H9 (cell line): ENCODE measurements around the gene CLMN. TPM values are rescaled to one million over a fixed set of nuclear protein-coding genes. Genes with fewer than 3 reads are reported as not detected.

Experiments
- DNase-seq: peaks from one replicate; pipeline ENCODE4 v3.0.0-alpha.2; 2017
- H2AFZ ChIP-seq: one replicate; pipeline ENCODE4 v1.6.1; 2013; ENCODE audit warnings: mild to moderate bottlenecking, low read length, control low read depth, moderate library complexity
- H2AK5ac ChIP-seq: 2 replicates; pipeline ENCODE4 v1.6.1; 2013; ENCODE audit warnings: low read length, control low read depth, mixed read lengths; ENCODE audit not compliant: insufficient read length
- H2BK120ac ChIP-seq: one replicate; pipeline ENCODE4 v1.6.1; 2013; ENCODE audit warnings: low read depth, mild to moderate bottlenecking, low read length, control low read depth, inconsistent platforms; ENCODE audit not compliant: poor library complexity, severe bottlenecking
- H2BK12ac ChIP-seq: 2 replicates; pipeline ENCODE4 v1.6.1; 2013; ENCODE audit warnings: low read length, control low read depth, mixed read lengths, low read depth; ENCODE audit not compliant: insufficient read length
- H2BK15ac ChIP-seq: 2 replicates; pipeline ENCODE4 v1.6.1; 2013; ENCODE audit warnings: low read depth, low read length, control low read depth
- H2BK20ac ChIP-seq: one replicate; pipeline ENCODE4 v1.6.1; 2013; ENCODE audit warnings: low read depth, mild to moderate bottlenecking, low read length, control low read depth, inconsistent platforms; ENCODE audit not compliant: poor library complexity, severe bottlenecking
- H2BK5ac ChIP-seq: 2 replicates; pipeline ENCODE4 v1.6.1; 2013; ENCODE audit warnings: low read length, control low read depth, mixed read lengths; ENCODE audit not compliant: insufficient read length
- H3K14ac ChIP-seq: 2 replicates; pipeline ENCODE4 v1.6.1; 2013; ENCODE audit warnings: low read length, control low read depth; ENCODE audit not compliant: insufficient read depth
- H3K18ac ChIP-seq: 2 replicates; pipeline ENCODE4 v1.6.1; 2013; ENCODE audit warnings: low read depth, mild to moderate bottlenecking, mixed read lengths, low read length, control low read depth; ENCODE audit not compliant: insufficient read length
- H3K23ac ChIP-seq: 2 replicates; pipeline ENCODE4 v1.6.1; 2013; ENCODE audit warnings: low read length, control low read depth, mixed read lengths, low read depth; ENCODE audit not compliant: insufficient read length
- H3K23me2 ChIP-seq: 2 replicates; pipeline ENCODE4 v1.6.1; 2013; ENCODE audit warnings: low read depth, mild to moderate bottlenecking, mixed read lengths, low read length, control low read depth; ENCODE audit not compliant: insufficient read length, poor library complexity, severe bottlenecking
- H3K27ac ChIP-seq: 2 replicates; pipeline ENCODE4 v1.5.1; 2013; ENCODE audit warnings: low read length, control low read depth, mixed read lengths, low read depth; ENCODE audit not compliant: insufficient read length
- H3K27me3 ChIP-seq: 2 replicates; pipeline ENCODE4 v1.6.1; 2013; ENCODE audit warnings: low read length, control low read depth, inconsistent platforms; ENCODE audit not compliant: insufficient read depth
- H3K4ac ChIP-seq: 2 replicates; pipeline ENCODE4 v1.6.1; 2013; ENCODE audit warnings: low read depth, mild to moderate bottlenecking, control low read depth, inconsistent platforms, low read length, moderate library complexity
- H3K4me1 ChIP-seq: 2 replicates; pipeline ENCODE4 v1.6.1; 2013; ENCODE audit warnings: low read length, control low read depth, inconsistent platforms; ENCODE audit not compliant: insufficient read depth
- H3K4me2 ChIP-seq: 2 replicates; pipeline ENCODE4 v1.6.1; 2013; ENCODE audit warnings: low read length, control low read depth, mixed read lengths; ENCODE audit not compliant: insufficient read length, insufficient read depth
- H3K56ac ChIP-seq: 2 replicates; pipeline ENCODE4 v1.6.1; 2013; ENCODE audit warnings: low read depth, mild to moderate bottlenecking, mixed read lengths, low read length, control low read depth; ENCODE audit not compliant: insufficient read length
- H3K79me1 ChIP-seq: 2 replicates; pipeline ENCODE4 v1.6.1; 2013; ENCODE audit warnings: low read depth, mild to moderate bottlenecking, moderate library complexity, low read length, control low read depth, inconsistent platforms; ENCODE audit not compliant: insufficient read depth, poor library complexity, severe bottlenecking
- H3K79me2 ChIP-seq: 2 replicates; pipeline ENCODE4 v1.6.1; 2013; ENCODE audit warnings: low read length, control low read depth, inconsistent platforms; ENCODE audit not compliant: insufficient read depth
- H3K9ac ChIP-seq: 2 replicates; pipeline ENCODE4 v1.6.1; 2013; ENCODE audit warnings: low read length, control low read depth, mixed read lengths; ENCODE audit not compliant: insufficient read length; ENCODE audit errors: extremely low read depth
- H3K9me3 ChIP-seq: one replicate; pipeline ENCODE4 v1.6.1; 2013; ENCODE audit warnings: low read depth, low read length, inconsistent platforms; ENCODE audit not compliant: control insufficient read depth
- H3T11ph ChIP-seq: one replicate; pipeline ENCODE4 v1.6.1; 2013; ENCODE audit warnings: mild to moderate bottlenecking, low read length, control low read depth, inconsistent platforms
- H4K20me1 ChIP-seq: one replicate; pipeline ENCODE4 v1.6.1; 2013; ENCODE audit not compliant: control insufficient read depth, insufficient read length, insufficient read depth
- H4K5ac ChIP-seq: 2 replicates; pipeline ENCODE4 v1.6.1; 2013; ENCODE audit warnings: low read depth, mild to moderate bottlenecking, mixed read lengths, low read length, control low read depth; ENCODE audit not compliant: insufficient read length
- H4K8ac ChIP-seq: replicated peaks from 2 replicates; pipeline ENCODE4 v1.6.1; 2013; ENCODE audit warnings: low read length, control low read depth, mixed read lengths, low read depth; ENCODE audit not compliant: insufficient read length
- H4K91ac ChIP-seq: 2 replicates; pipeline ENCODE4 v1.6.1; 2013; ENCODE audit warnings: low read depth, mild to moderate bottlenecking, moderate library complexity, mixed read lengths, low read length, control low read depth; ENCODE audit not compliant: insufficient read length
- H3K27ac Mint-ChIP-seq, 3 experiments: 2 replicates in 2 of 3; 3 replicates in 1 of 3; pipeline ENCODE4 v1.8.0; 2020 to 2021; ENCODE audit warnings: mixed read lengths in 3 of 3, mild to moderate bottlenecking in 1 of 3, moderate library complexity in 1 of 3
- H3K27me3 Mint-ChIP-seq: 2 replicates; pipeline ENCODE4 v1.8.0; 2021; ENCODE audit warnings: low read depth, mild to moderate bottlenecking, moderate library complexity, mixed read lengths
- H3K36me3 Mint-ChIP-seq, 3 experiments: 2 replicates in 2 of 3; 3 replicates in 1 of 3; pipeline ENCODE4 v1.8.0; 2020 to 2021; ENCODE audit warnings: low read depth in 3 of 3, mixed read lengths in 3 of 3; ENCODE audit not compliant: insufficient read depth in 1 of 3
- H3K4me1 Mint-ChIP-seq, 2 experiments: 2 replicates each; pipeline ENCODE4 v1.8.0; 2020; ENCODE audit warnings: mixed read lengths in 2 of 2
- H3K4me3 Mint-ChIP-seq, 2 experiments: 2 replicates in 1 of 2; 3 replicates in 1 of 2; pipeline ENCODE4 v1.8.0; 2020 to 2021; ENCODE audit warnings: mild to moderate bottlenecking in 2 of 2, mixed read lengths in 2 of 2, moderate library complexity in 1 of 2
- H3K9me3 Mint-ChIP-seq, 2 experiments: 2 replicates in 1 of 2; 3 replicates in 1 of 2; pipeline ENCODE4 v1.8.0; 2020; ENCODE audit warnings: mild to moderate bottlenecking in 2 of 2, mixed read lengths in 2 of 2, moderate library complexity in 1 of 2
- WGBS: extraction: QIAGEN DNeasy Blood & Tissue Kit; methylation state at CpG from one replicate; pipeline ENCODE4 v1.1.7; 2013; ENCODE audit warnings: missing lambda C conversion rate, low lambda C conversion rate, mixed read lengths; ENCODE audit not compliant: insufficient read length; ENCODE audit errors: extremely low coverage; 5-methylcytosine and 5-hydroxymethylcytosine counted together
- total RNA-seq: library from RNA; stranded (reverse); gene quantifications from 2 replicates; pipeline ENCODE4 v1.2.1, GENCODE V29; 2021
- TF ChIP-seq, protein P1 (sequence below): fragments of 200-600 bp; sonication (generic); conservative IDR thresholded peaks from 3 replicates; pipeline ENCODE4 v1.8.0; 2021; ENCODE audit warnings: antibody characterized with exemption, mild to moderate bottlenecking

The CLMN gene
- total RNA-seq, 1 experiment from 2014 or later, result 7.6 TPM

DNA sequence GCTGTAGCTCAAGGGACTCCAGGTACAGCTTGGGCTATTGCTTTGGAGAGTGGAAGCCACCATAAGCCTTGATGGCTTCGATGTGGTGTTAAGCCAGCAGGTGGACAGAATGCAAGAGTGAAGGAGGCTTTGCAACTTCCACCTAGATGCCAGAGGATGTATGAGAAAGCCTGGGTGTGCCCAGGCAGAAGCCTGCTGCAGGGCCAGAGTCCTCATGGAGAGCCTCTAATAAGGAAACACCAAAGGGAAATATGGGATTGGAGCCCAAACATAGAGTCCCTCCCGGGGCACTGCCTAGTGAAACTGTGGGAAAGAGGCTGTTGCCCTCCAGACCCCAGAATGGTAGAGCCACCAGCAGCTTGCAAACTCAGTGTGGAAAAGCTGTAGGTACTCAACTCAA, 152.5 kb downstream of the CLMN start:
- Histone ChIP-seq H4K20me1 (no peaks in the 10 kb centered on the region), H4K91ac (no peak overlapping the region), H3K9ac (no peak overlapping the region), H3K4me1 (no peaks in the 10 kb centered on the region; the same call in 1 of the 2 replicates), H3K9me3 (peaks cover 6% of the 10 kb centered on the region), H2BK15ac (no peak overlapping the region), H3K23me2 (no peaks in the 10 kb centered on the region), H3K4me2 (no peak overlapping the region), H2BK20ac (no peak overlapping the region), H3K79me2 (no peaks in the 10 kb centered on the region), H2BK5ac (no peak overlapping the region), H3K23ac (no peak overlapping the region), H4K5ac (no peak overlapping the region), H3T11ph (no peak overlapping the region), H3K56ac (no peak overlapping the region), H3K18ac (no peak overlapping the region), H3K4ac (no peak overlapping the region), H2BK12ac (no peak overlapping the region), H3K79me1 (no peaks in the 10 kb centered on the region), H3K14ac (no peak overlapping the region), H4K8ac (no peak overlapping the region), H3K27ac (no peak overlapping the region), H2BK120ac (no peak overlapping the region), H2AFZ (no peak overlapping the region), H2AK5ac (no peak overlapping the region), H3K27me3 (no peaks in the 10 kb centered on the region; the same call in 1 of the 2 replicates)
- Mint-ChIP-seq H3K27ac (no peak overlapping the region), H3K36me3 (peaks cover 10 to 30% (median 12%) of the 10 kb centered on the region in 3 experiments; a peak in 6 of 7 replicates), H3K4me3 (no peak overlapping the region), H3K9me3 (peaks cover 19 to 27% of the 10 kb centered on the region in 2 experiments), H3K27me3 (no peaks in the 10 kb centered on the region), H3K4me1 (peaks cover 13 to 14% of the 10 kb centered on the region in 2 experiments)
- WGBS, result no CpG with 5 or more reads among the region's 2 CpGs
- TF ChIP-seq, protein P1, sequence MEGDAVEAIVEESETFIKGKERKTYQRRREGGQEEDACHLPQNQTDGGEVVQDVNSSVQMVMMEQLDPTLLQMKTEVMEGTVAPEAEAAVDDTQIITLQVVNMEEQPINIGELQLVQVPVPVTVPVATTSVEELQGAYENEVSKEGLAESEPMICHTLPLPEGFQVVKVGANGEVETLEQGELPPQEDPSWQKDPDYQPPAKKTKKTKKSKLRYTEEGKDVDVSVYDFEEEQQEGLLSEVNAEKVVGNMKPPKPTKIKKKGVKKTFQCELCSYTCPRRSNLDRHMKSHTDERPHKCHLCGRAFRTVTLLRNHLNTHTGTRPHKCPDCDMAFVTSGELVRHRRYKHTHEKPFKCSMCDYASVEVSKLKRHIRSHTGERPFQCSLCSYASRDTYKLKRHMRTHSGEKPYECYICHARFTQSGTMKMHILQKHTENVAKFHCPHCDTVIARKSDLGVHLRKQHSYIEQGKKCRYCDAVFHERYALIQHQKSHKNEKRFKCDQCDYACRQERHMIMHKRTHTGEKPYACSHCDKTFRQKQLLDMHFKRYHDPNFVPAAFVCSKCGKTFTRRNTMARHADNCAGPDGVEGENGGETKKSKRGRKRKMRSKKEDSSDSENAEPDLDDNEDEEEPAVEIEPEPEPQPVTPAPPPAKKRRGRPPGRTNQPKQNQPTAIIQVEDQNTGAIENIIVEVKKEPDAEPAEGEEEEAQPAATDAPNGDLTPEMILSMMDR, result no peak
- DNase-seq, result no peak
